Measurements from ENCODE around the gene TANC1.

TANC1 gene

GRCh38 chr2:159211447-159212396, 243.3 kb downstream of the TANC1 start:
- Histone ChIP-seq H3K9ac (ENCODE audit: low read length) (no peak overlapping the region), H2AFZ (ENCODE audit: insufficient read depth, low read length, poor library complexity) (no peak overlapping the region), H3K79me2 (ENCODE audit: control insufficient read depth, insufficient read depth, low read length, poor library complexity) (no peaks in the 10 kb centered on the region), H4K12ac (ENCODE audit: low read depth, low read length) (no peak overlapping the region), H4K91ac (ENCODE audit: low read depth, low read length) (peak overlapping the region; percentile 74), H3K4ac (ENCODE audit: low read depth, low read length) (peak overlapping the region; percentile 9), H2BK12ac (ENCODE audit: low read length) (peak overlapping the region; percentile 38), H3K4me1 (ENCODE audit: control insufficient read depth in 1 of 2, insufficient read depth in 2 of 2, low read length in 2 of 2) (peaks cover 9 to 23% of the 10 kb centered on the region in 2 experiments), H3K36me3 (ENCODE audit: control insufficient read depth in 1 of 2, insufficient read depth in 2 of 2, low read length in 2 of 2) (peaks cover 22 to 27% of the 10 kb centered on the region in 2 experiments), H3K9me3 (ENCODE audit: insufficient read depth, low read depth, low read length) (no peaks in the 10 kb centered on the region), H3K23ac (ENCODE audit: low read length) (no peak overlapping the region), H3K79me1 (ENCODE audit: low read length) (peaks cover 13% of the 10 kb centered on the region), H4K8ac (ENCODE audit: low read depth, low read length) (no peak overlapping the region), H3K4me3 (ENCODE audit: low read depth, low read length) (no peak overlapping the region), H3K4me2 (ENCODE audit: low read length) (peak overlapping the region; percentile 26), H3K14ac (ENCODE audit: low read length) (peak overlapping the region; percentile 18), H2BK120ac (ENCODE audit: insufficient read depth, low read length, poor library complexity) (peak overlapping the region; percentile 69), H3K18ac (ENCODE audit: low read length) (peak overlapping the region; percentile 44), H3K27me3 (ENCODE audit: insufficient read depth, low read length) (no peaks in the 10 kb centered on the region), H2AK5ac (ENCODE audit: low read length) (peak overlapping the region; percentile 31), H3K27ac (ENCODE audit: low read depth, low read length) (peak overlapping the region; percentile 81), H2BK5ac (ENCODE audit: low read depth, low read length, poor library complexity) (peak overlapping the region; percentile 73)
- DNase-seq: peak in 1 of 2 donors; percentile 41
- no CpG with 5 or more reads among the region's 14 CpGs for WGBS (ENCODE audit: extremely low coverage, insufficient coverage, insufficient read length)

DNA sequence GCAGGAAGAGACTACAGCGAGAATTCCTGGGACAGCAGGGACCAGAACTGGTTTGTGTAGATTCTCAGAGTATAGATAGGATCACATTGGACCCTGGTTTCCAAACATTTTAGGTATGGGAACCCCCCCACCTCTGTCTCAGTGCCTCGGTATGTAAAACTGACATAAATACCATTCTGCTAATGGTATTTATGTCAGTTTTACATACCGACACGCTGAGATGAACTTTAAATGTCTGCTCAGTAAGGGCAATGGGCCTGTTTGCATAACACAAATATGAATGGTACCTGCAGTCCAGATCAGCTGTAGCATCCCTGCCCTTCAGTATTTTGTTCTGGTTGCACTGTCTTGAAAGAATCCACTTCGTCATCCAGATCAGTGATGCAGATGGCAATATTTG, 244.9 kb downstream of the TANC1 start:
- H4K8ac ChIP-seq (ENCODE audit: low read depth, low read length): no peak overlapping the region
- peak overlapping the region; percentile 57 for H3K27ac ChIP-seq (ENCODE audit: low read depth, low read length)
- peaks cover 13% of the 10 kb centered on the region for H3K79me1 ChIP-seq (ENCODE audit: low read length)
- H2AK5ac ChIP-seq (ENCODE audit: low read length): no peak overlapping the region
- peaks cover 33 to 39% of the 10 kb centered on the region in 2 experiments for H3K36me3 ChIP-seq (ENCODE audit: control insufficient read depth in 1 of 2, insufficient read depth in 2 of 2, low read length in 2 of 2)
- no peak overlapping the region for H2BK12ac ChIP-seq (ENCODE audit: low read length)
- H4K12ac ChIP-seq (ENCODE audit: low read depth, low read length): no peak overlapping the region
- H2BK120ac ChIP-seq (ENCODE audit: insufficient read depth, low read length, poor library complexity): no peak overlapping the region
- DNase-seq: peak; percentile 90 to 94
- WGBS (ENCODE audit: extremely low coverage, insufficient coverage, insufficient read length): no CpG with 5 or more reads among the region's 5 CpGs
- no peak overlapping the region for H3K18ac ChIP-seq (ENCODE audit: low read length)
- H3K4ac ChIP-seq (ENCODE audit: low read depth, low read length): no peak overlapping the region
- H2BK5ac ChIP-seq (ENCODE audit: low read depth, low read length, poor library complexity): no peak overlapping the region
- H3K14ac ChIP-seq (ENCODE audit: low read length): no peak overlapping the region
- H3K23ac ChIP-seq (ENCODE audit: low read length): no peak overlapping the region
- H3K79me2 ChIP-seq (ENCODE audit: control insufficient read depth, insufficient read depth, low read length, poor library complexity): no peaks in the 10 kb centered on the region
- no peak overlapping the region for H3K4me2 ChIP-seq (ENCODE audit: low read length)
- H2AFZ ChIP-seq (ENCODE audit: insufficient read depth, low read length, poor library complexity): no peak overlapping the region
- no peaks in the 10 kb centered on the region for H3K27me3 ChIP-seq (ENCODE audit: insufficient read depth, low read length)
- peaks cover 9 to 23% of the 10 kb centered on the region in 2 experiments for H3K4me1 ChIP-seq (ENCODE audit: control insufficient read depth in 1 of 2, insufficient read depth in 2 of 2, low read length in 2 of 2)
- no peaks in the 10 kb centered on the region for H3K9me3 ChIP-seq (ENCODE audit: insufficient read depth, low read depth, low read length)
- no peak overlapping the region for H4K91ac ChIP-seq (ENCODE audit: low read depth, low read length)
- no peak overlapping the region for H3K9ac ChIP-seq (ENCODE audit: low read length)
- no peak overlapping the region for H3K4me3 ChIP-seq (ENCODE audit: low read depth, low read length)

DNA sequence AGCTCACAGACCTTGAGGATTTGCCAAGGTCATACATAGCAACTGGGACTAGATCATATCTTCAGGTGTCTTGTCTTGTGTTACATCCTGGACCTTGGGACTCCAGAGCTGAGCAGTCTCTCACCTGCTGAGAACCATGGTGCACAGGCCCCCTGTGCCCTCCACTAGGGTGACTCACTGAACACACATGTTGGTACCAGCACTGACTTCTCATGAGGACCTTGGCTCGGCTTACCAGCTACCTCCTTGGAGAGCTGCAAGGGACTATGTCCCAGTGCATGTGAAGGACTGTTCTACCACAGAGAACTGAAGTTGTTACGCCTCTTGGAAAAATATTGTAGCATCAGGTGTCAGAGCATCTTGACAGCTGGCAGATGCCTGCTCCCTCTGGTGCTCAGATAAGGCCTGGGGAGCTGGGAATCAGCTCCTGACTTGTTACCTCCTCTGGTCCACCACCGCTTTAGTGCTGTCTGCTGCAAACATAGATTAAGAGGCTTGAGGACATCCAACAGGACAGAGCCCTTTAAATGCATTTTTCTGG, 246.0 kb downstream of the TANC1 start:
- Histone ChIP-seq H2AK5ac (ENCODE audit: low read length) (peak overlapping the region; percentile 64), H3K4me2 (ENCODE audit: low read length) (no peak overlapping the region), H3K18ac (ENCODE audit: low read length) (peak overlapping the region; percentile 46), H3K4ac (ENCODE audit: low read depth, low read length) (no peak overlapping the region), H3K79me1 (ENCODE audit: low read length) (peaks cover 13% of the 10 kb centered on the region), H3K9me3 (ENCODE audit: insufficient read depth, low read depth, low read length) (no peaks in the 10 kb centered on the region), H2AFZ (ENCODE audit: insufficient read depth, low read length, poor library complexity) (no peak overlapping the region), H3K23ac (ENCODE audit: low read length) (no peak overlapping the region), H3K27ac (ENCODE audit: low read depth, low read length) (no peak overlapping the region), H2BK12ac (ENCODE audit: low read length) (peak overlapping the region; percentile 37), H3K4me3 (ENCODE audit: low read depth, low read length) (no peak overlapping the region), H3K36me3 (ENCODE audit: control insufficient read depth in 1 of 2, insufficient read depth in 2 of 2, low read length in 2 of 2) (peaks cover 42 to 45% of the 10 kb centered on the region in 2 experiments), H3K14ac (ENCODE audit: low read length) (peak overlapping the region; percentile 61), H4K12ac (ENCODE audit: low read depth, low read length) (no peak overlapping the region), H3K9ac (ENCODE audit: low read length) (no peak overlapping the region), H3K79me2 (ENCODE audit: control insufficient read depth, insufficient read depth, low read length, poor library complexity) (no peaks in the 10 kb centered on the region), H2BK120ac (ENCODE audit: insufficient read depth, low read length, poor library complexity) (no peak overlapping the region), H2BK5ac (ENCODE audit: low read depth, low read length, poor library complexity) (no peak overlapping the region), H4K91ac (ENCODE audit: low read depth, low read length) (no peak overlapping the region), H3K4me1 (ENCODE audit: control insufficient read depth in 1 of 2, insufficient read depth in 2 of 2, low read length in 2 of 2) (peaks cover 9 to 21% of the 10 kb centered on the region in 2 experiments), H3K27me3 (ENCODE audit: insufficient read depth, low read length) (no peaks in the 10 kb centered on the region), H4K8ac (ENCODE audit: low read depth, low read length) (peak overlapping the region; percentile 32)
- WGBS (ENCODE audit: extremely low coverage, insufficient coverage, insufficient read length): no CpG with 5 or more reads among the region's 3 CpGs
- peak in 1 of 2 donors; percentile 26 for DNase-seq

DNA sequence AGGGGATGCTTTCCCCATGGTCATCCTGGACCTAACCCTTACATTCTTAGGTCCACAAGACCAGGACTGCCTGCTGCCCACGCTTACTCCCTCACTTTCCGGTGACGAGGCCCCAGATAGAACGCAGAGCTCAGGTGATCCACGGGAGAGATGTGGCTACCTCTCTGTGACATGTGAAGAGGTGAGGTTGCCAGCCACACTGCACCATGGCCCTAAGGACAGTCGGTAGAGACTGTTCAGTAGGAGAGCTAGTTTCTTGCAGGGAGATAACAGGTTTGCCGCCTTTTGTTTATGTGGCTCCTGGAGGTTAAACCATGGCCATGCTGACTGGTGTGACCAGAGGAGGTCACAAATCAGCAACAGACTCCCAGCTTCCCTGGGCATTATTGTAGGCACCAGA, 246.7 kb downstream of the TANC1 start:
- Histone ChIP-seq H3K23ac (ENCODE audit: low read length) (peak overlapping the region; percentile 10), H2AFZ (ENCODE audit: insufficient read depth, low read length, poor library complexity) (no peak overlapping the region), H3K9ac (ENCODE audit: low read length) (no peak overlapping the region), H2BK120ac (ENCODE audit: insufficient read depth, low read length, poor library complexity) (no peak overlapping the region), H4K12ac (ENCODE audit: low read depth, low read length) (no peak overlapping the region), H2AK5ac (ENCODE audit: low read length) (no peak overlapping the region), H2BK12ac (ENCODE audit: low read length) (no peak overlapping the region), H3K9me3 (ENCODE audit: insufficient read depth, low read depth, low read length) (no peaks in the 10 kb centered on the region), H2BK5ac (ENCODE audit: low read depth, low read length, poor library complexity) (no peak overlapping the region), H3K4me1 (ENCODE audit: control insufficient read depth in 1 of 2, insufficient read depth in 2 of 2, low read length in 2 of 2) (peaks cover 9 to 19% of the 10 kb centered on the region in 2 experiments), H3K14ac (ENCODE audit: low read length) (no peak overlapping the region), H3K4ac (ENCODE audit: low read depth, low read length) (no peak overlapping the region), H3K79me2 (ENCODE audit: control insufficient read depth, insufficient read depth, low read length, poor library complexity) (no peaks in the 10 kb centered on the region), H3K79me1 (ENCODE audit: low read length) (peaks cover 13% of the 10 kb centered on the region), H3K27me3 (ENCODE audit: insufficient read depth, low read length) (no peaks in the 10 kb centered on the region), H3K4me3 (ENCODE audit: low read depth, low read length) (no peak overlapping the region), H4K91ac (ENCODE audit: low read depth, low read length) (peak overlapping the region; percentile 3), H3K4me2 (ENCODE audit: low read length) (no peak overlapping the region), H4K8ac (ENCODE audit: low read depth, low read length) (no peak overlapping the region), H3K36me3 (ENCODE audit: control insufficient read depth in 1 of 2, insufficient read depth in 2 of 2, low read length in 2 of 2) (peaks cover 46 to 49% of the 10 kb centered on the region in 2 experiments), H3K27ac (ENCODE audit: low read depth, low read length) (no peak overlapping the region), H3K18ac (ENCODE audit: low read length) (peak overlapping the region; percentile 5)
- DNase-seq: no peak
- WGBS (ENCODE audit: extremely low coverage, insufficient coverage, insufficient read length): no CpG with 5 or more reads among the region's 7 CpGs

All from trophoblast cell (in vitro differentiated cells and primary cell).